ENCODE results near the gene SEMA4D.

SEMA4D gene

GRCh38 chr9:89497978-89498851 lies at the start of gene SEMA4D:
SEMA4D (minus strand) TSS chr9:89498113; CDS start chr9:89405456, 92,657 bp downstream.
- peak; percentile 77 for DNase-seq

- no peak for DNase-seq
Observed at GRCh38 chr9:89547000-89547399, 49.1 kb upstream of the SEMA4D start.

DNA sequence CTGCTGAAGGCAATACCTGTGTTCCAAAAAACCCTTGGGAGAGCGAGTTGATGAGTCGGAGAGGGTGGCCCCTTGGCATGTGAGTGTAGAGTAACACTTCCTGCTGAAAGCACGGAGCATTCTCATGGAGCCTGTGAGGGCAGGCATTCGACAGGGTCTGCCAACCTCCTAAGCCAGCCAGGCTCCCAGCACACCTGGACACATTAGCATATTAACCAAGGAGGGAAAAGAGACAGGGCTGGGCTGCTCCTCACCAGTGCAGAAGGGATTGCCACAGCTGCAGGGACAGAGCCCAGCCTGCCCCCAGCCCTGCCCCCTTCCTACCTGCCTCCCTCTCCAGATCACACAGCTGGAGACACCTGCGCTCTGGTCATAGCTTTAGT lies 46.4 kb upstream of the SEMA4D start:
- DNase-seq = peak; percentile 59

DNA sequence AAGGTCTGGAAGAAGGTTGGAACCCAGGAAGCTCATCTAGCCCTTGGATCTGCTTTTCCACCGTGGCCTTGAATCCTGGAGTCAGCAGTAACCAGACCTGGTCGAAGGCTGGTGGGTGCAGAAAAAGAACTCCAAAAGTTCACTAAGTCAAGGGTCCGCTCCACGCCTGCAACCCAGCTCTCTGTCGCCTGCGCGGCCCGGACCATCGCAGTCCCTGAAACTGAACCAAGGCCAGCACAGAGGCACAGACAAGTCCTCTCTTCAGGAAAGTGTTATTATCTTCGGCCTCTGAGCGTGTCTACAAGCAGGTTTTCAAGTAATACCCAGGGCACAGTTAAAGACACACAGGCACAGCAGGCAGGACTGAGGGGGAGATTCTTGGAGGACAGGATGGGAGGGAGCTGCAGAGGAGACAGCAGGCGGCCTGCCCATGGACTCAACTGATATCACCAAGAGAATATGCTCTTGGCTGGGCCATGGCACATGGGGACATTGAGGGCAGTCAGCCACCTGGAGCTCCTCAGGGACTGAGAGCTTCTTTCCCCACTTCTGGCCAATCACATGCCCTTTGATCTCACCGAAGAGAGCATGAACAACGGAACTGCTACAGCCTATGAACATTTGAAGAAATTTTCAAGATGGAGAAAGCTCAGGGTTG lies 45.8 kb upstream of the SEMA4D start:
- DNase-seq = no peak

DNA sequence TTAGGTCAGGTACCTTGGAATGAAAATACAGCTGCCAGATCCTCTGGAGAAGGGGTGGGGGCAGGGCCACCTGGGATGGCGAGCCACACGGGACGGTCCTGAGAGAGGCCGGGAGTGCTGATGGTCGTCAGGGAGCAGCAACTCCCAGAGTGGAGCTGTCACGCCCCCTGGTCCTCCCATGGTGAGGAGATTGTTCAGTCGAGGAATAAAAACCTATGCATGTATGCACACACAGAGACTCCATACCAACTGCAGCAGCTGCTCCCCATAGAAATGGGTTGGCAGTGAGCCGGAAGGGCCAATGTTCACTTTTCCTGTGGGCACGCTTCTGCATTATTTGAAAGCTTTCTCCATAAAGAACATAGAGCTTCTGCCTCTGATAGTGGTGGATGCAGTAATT lies 45.2 kb upstream of the SEMA4D start:
- DNase-seq = no peak

DNA sequence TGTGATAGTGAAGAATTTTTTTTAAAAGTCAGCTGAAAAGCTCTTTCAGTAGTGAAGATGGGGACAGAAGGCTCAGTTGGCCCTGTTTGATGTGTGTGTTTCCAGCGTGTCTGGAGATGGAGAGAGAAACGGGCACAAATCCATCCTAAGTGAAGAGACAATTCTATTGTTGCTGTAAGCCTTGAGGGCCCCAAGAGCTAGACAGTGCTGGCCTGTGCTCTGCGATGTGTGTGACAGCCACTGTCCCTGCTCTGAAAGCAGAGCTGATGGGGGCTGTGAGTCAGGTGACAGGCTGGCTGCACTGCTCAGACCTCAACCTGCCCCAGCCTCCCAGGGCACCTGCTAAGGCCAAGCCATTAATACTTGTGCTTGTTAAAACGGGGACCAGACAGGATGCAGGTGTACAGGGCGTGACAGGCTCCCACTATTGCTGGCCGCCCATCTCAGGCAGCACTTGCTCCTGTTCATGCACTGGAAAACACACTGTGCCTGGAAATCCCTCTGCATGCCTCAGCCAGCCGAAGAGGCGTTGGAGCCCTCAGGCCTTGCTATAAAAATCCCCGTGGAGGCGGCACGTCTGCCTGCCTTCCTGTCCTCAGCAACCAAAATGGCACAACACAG lies 44.6 kb upstream of the SEMA4D start:
- peak; percentile 74 for DNase-seq

GRCh38 chr9:89541798-89542197 lies 43.9 kb upstream of the SEMA4D start:
- DNase-seq = no peak

GRCh38 chr9:89539374-89539773 lies 41.5 kb upstream of the SEMA4D start:
- DNase-seq = no peak

GRCh38 chr9:89538871-89539270 lies 41.0 kb upstream of the SEMA4D start:
- DNase-seq = peak; percentile 8

GRCh38 chr9:89537166-89537565 lies 39.3 kb upstream of the SEMA4D start:
- no peak for DNase-seq

- no peak for DNase-seq
Observed at GRCh38 chr9:89536600-89536999, 38.7 kb upstream of the SEMA4D start.

- DNase-seq = no peak
Observed at GRCh38 chr9:89536145-89536574, 38.2 kb upstream of the SEMA4D start.

GRCh38 chr9:89535461-89535860 lies 37.5 kb upstream of the SEMA4D start:
- DNase-seq = no peak

- DNase-seq = no peak
Observed at GRCh38 chr9:89534515-89535287, 36.8 kb upstream of the SEMA4D start.

GRCh38 chr9:89533411-89534095 lies 35.6 kb upstream of the SEMA4D start:
- DNase-seq = no peak

DNA sequence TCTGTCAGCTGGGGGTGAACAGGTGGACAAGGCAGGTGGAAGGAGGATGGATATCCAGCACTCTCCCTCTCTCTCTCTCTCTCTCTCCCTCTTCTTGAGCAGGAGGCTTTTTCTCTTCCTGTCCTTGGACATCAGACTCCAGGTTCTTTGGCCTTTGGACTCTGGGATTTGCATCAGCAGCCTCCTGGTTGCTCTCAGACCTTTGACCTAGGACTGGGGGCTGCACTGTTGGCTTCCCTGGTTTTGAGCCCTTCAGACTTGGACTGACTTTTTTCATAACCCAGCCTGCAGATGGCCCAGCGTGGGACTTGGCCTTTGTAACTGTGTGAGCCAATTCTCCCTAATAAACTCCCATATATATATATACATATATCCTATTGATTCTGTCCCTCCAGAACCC lies 35.0 kb upstream of the SEMA4D start:
- DNase-seq = no peak

- DNase-seq = no peak
Observed at GRCh38 chr9:89532478-89532877, 34.6 kb upstream of the SEMA4D start.

GRCh38 chr9:89531766-89532165 lies 33.9 kb upstream of the SEMA4D start:
- no peak for DNase-seq

DNA sequence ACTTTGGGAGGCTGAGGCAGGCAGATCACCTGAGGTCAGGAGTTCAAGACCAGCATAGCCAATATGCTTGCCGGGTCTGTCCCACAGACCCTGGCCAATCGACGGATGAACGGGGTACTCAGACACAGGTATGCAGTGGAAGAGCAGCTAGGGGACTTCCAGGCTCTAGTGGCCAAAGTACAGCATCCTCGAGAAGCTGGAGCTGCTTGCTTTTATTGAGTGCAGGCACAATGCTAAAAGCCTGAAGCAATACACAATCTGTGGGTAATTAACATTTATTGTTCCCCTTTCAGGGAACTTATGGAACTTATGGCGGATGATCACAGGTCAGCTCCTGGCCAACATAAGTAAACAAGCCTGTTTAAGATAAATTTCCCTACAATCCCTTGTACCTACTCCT lies 32.8 kb upstream of the SEMA4D start:
- no peak for DNase-seq

GRCh38 chr9:89529243-89530035 lies 31.5 kb upstream of the SEMA4D start:
- no peak for DNase-seq

DNA sequence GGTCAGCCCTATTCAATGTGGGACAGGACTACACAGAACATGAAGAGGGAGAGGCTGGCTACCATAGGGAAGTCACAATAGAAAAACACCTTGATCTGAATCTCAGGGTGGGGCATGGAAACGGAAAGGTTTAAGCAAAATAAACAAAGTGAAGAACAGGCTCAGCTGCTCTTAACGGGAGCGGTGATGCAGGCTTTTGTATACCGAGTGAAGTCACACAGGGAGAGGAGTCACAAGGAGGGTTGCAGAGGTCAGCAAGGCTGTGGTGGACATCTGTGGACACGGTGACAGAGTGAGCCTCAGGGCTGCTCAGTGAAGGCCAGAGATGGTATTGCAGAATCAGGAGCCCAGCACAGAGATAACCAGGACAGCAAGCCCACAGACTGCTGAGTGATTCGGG lies 30.6 kb upstream of the SEMA4D start:
- DNase-seq = no peak

- no peak for DNase-seq
Observed at GRCh38 chr9:89528131-89528530, 30.2 kb upstream of the SEMA4D start.

Measured in RPMI8226 (cell line).